Panc1 (cell line): ENCODE results near the gene MAGI2.

Source experiments
- TF ChIP-seq, protein P1 (sequence below): fragments of 450-650 bp; IDR thresholded peaks from 2 replicates; pipeline ENCODE4 v1.5.1; 2017; ENCODE audit warnings: mild to moderate bottlenecking
- TF ChIP-seq, protein P2 (sequence below), 2 experiments: IDR thresholded peaks; 2 replicates each; pipeline ENCODE4 v1.6.1; 2011 to 2012; ENCODE audit warnings: low read depth in 2 of 2, control low read depth in 1 of 2, low read length in 1 of 2, mild to moderate bottlenecking in 1 of 2, moderate library complexity in 1 of 2; ENCODE audit not compliant: insufficient read depth in 1 of 2

DNA sequence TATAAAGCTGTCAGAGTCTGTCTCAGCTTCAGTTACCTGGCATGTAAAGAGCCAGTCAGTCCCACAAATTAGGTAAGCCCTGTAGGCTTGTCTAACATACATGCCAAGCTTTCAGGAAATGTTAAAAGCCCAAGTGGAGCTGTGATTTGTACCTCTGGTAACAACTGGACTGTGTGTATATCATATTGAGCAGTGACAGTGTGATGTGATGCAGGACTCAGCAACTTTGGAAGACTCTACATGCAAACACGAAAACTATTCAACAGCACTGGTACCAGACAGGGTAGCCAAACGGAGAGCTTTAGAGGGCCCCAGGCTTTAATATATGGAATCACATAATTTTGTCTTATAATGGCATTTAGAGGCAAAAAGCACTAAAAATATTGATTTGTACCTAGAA is 1066.9 kb downstream of the MAGI2 start:
- TF ChIP-seq, protein P1, sequence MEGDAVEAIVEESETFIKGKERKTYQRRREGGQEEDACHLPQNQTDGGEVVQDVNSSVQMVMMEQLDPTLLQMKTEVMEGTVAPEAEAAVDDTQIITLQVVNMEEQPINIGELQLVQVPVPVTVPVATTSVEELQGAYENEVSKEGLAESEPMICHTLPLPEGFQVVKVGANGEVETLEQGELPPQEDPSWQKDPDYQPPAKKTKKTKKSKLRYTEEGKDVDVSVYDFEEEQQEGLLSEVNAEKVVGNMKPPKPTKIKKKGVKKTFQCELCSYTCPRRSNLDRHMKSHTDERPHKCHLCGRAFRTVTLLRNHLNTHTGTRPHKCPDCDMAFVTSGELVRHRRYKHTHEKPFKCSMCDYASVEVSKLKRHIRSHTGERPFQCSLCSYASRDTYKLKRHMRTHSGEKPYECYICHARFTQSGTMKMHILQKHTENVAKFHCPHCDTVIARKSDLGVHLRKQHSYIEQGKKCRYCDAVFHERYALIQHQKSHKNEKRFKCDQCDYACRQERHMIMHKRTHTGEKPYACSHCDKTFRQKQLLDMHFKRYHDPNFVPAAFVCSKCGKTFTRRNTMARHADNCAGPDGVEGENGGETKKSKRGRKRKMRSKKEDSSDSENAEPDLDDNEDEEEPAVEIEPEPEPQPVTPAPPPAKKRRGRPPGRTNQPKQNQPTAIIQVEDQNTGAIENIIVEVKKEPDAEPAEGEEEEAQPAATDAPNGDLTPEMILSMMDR: no peak
- TF ChIP-seq, protein P2, sequence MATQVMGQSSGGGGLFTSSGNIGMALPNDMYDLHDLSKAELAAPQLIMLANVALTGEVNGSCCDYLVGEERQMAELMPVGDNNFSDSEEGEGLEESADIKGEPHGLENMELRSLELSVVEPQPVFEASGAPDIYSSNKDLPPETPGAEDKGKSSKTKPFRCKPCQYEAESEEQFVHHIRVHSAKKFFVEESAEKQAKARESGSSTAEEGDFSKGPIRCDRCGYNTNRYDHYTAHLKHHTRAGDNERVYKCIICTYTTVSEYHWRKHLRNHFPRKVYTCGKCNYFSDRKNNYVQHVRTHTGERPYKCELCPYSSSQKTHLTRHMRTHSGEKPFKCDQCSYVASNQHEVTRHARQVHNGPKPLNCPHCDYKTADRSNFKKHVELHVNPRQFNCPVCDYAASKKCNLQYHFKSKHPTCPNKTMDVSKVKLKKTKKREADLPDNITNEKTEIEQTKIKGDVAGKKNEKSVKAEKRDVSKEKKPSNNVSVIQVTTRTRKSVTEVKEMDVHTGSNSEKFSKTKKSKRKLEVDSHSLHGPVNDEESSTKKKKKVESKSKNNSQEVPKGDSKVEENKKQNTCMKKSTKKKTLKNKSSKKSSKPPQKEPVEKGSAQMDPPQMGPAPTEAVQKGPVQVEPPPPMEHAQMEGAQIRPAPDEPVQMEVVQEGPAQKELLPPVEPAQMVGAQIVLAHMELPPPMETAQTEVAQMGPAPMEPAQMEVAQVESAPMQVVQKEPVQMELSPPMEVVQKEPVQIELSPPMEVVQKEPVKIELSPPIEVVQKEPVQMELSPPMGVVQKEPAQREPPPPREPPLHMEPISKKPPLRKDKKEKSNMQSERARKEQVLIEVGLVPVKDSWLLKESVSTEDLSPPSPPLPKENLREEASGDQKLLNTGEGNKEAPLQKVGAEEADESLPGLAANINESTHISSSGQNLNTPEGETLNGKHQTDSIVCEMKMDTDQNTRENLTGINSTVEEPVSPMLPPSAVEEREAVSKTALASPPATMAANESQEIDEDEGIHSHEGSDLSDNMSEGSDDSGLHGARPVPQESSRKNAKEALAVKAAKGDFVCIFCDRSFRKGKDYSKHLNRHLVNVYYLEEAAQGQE (IDR thresholded peaks at IDR 0.05; ENCODE audit: insufficient read depth in 1 of 2, low read depth in 2 of 2, low read length in 1 of 2): no peak
